HL-60 (cell line): ENCODE measurements around the gene TTYH3.
A peak's percentile ranks its signal among the peaks of the same experiment; 100 is the strongest.
"Not testable (repeated sequence)": the region's sequence is repeated elsewhere in the genome, so short reads cannot be mapped to it uniquely, and the experiment has no call there.

Experiments used
- DNase-seq, 2 experiments: peaks; one replicate each; pipeline ENCODE4 v3.0.0-alpha.2; 2010 to 2020; ENCODE audit warnings: low read depth in 1 of 2, low spot score in 1 of 2
- H3K27ac ChIP-seq: fragments of 250-450 bp; sonication (Bioruptor Pico); replicated peaks from 2 replicates; pipeline ENCODE4 v1.5.1; 2020; ENCODE audit warnings: mild to moderate bottlenecking, moderate library complexity
- H3K27me3 ChIP-seq: fragments of 250-450 bp; sonication (Bioruptor Pico); 2 replicates; pipeline ENCODE4 v1.5.1; 2021; ENCODE audit warnings: mild to moderate bottlenecking, moderate library complexity; ENCODE audit not compliant: insufficient read depth, poor library complexity, severe bottlenecking
- H3K4me3 ChIP-seq: replicated peaks from 2 replicates; pipeline ENCODE4 v1.5.1; 2011; ENCODE audit warnings: mild to moderate bottlenecking, control low read depth, low read length; ENCODE audit not compliant: insufficient read depth
- GABPA ChIP-seq: IDR thresholded peaks from 2 replicates; pipeline ENCODE4 v1.6.1; 2012; ENCODE audit warnings: low read depth
- POLR2AphosphoS5 ChIP-seq: IDR thresholded peaks from 2 replicates; pipeline ENCODE4 v1.6.1; 2012; ENCODE audit warnings: low read depth
- SPI1 ChIP-seq: IDR thresholded peaks from 2 replicates; pipeline ENCODE4 v1.6.1; 2012; ENCODE audit warnings: low read depth, mild to moderate bottlenecking, borderline replicate concordance
- TF ChIP-seq, protein P1 (sequence below): IDR thresholded peaks from 2 replicates; pipeline ENCODE4 v1.6.1; 2012; ENCODE audit warnings: low read depth; ENCODE audit not compliant: insufficient replicate concordance
- TF ChIP-seq, protein P2 (sequence below): IDR thresholded peaks from one replicate; pipeline ENCODE4 v1.5.1; 2011; ENCODE audit warnings: low read length, control low read depth, inconsistent platforms; ENCODE audit not compliant: insufficient read depth

Gene TTYH3

DNA sequence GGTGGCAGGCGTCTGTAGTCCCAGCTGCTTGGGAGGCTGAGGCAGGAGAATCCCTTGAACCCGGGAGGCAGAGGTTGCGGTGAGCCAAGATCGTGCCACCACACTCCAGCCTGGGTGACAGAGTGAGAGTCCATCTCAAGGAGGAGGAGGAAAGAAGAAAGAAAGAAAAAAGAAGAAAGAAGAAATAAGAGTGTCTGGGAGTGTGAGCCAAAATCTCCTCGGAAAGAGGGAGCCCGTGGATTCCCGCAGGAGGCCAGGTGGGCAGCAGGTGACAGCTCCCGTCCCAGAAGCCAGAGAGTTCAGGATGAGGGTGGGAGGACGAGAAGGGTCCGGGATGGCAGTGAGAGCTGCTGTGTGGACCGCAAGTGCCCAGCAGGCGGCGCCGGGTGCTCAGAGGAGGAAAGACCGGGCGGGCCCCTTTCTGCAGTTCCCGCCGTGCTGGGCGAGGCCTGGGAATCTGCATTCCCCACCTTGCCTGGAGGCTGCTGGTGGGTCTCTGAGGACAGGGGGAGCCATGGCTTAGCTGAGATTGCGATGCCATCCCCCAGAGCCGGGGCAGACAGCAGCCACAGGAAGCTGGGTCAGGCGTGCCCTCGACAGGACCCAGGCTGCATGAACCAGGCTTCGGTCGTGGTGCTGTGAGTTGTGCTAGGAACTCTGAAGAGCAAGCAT lies 39.1 kb downstream of the TTYH3 start:
- Histone ChIP-seq H3K27ac (no peak overlapping the region), H3K4me3 (no peak overlapping the region), H3K27me3 (no peaks in the 10 kb centered on the region)
- DNase-seq = peak; percentile 36 to 65
- TF ChIP-seq GABPA (no peak), POLR2AphosphoS5 (no peak), SPI1 (no peak)
- TF ChIP-seq, protein P1, sequence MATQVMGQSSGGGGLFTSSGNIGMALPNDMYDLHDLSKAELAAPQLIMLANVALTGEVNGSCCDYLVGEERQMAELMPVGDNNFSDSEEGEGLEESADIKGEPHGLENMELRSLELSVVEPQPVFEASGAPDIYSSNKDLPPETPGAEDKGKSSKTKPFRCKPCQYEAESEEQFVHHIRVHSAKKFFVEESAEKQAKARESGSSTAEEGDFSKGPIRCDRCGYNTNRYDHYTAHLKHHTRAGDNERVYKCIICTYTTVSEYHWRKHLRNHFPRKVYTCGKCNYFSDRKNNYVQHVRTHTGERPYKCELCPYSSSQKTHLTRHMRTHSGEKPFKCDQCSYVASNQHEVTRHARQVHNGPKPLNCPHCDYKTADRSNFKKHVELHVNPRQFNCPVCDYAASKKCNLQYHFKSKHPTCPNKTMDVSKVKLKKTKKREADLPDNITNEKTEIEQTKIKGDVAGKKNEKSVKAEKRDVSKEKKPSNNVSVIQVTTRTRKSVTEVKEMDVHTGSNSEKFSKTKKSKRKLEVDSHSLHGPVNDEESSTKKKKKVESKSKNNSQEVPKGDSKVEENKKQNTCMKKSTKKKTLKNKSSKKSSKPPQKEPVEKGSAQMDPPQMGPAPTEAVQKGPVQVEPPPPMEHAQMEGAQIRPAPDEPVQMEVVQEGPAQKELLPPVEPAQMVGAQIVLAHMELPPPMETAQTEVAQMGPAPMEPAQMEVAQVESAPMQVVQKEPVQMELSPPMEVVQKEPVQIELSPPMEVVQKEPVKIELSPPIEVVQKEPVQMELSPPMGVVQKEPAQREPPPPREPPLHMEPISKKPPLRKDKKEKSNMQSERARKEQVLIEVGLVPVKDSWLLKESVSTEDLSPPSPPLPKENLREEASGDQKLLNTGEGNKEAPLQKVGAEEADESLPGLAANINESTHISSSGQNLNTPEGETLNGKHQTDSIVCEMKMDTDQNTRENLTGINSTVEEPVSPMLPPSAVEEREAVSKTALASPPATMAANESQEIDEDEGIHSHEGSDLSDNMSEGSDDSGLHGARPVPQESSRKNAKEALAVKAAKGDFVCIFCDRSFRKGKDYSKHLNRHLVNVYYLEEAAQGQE = no peak
- TF ChIP-seq, protein P2, sequence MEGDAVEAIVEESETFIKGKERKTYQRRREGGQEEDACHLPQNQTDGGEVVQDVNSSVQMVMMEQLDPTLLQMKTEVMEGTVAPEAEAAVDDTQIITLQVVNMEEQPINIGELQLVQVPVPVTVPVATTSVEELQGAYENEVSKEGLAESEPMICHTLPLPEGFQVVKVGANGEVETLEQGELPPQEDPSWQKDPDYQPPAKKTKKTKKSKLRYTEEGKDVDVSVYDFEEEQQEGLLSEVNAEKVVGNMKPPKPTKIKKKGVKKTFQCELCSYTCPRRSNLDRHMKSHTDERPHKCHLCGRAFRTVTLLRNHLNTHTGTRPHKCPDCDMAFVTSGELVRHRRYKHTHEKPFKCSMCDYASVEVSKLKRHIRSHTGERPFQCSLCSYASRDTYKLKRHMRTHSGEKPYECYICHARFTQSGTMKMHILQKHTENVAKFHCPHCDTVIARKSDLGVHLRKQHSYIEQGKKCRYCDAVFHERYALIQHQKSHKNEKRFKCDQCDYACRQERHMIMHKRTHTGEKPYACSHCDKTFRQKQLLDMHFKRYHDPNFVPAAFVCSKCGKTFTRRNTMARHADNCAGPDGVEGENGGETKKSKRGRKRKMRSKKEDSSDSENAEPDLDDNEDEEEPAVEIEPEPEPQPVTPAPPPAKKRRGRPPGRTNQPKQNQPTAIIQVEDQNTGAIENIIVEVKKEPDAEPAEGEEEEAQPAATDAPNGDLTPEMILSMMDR = peak; percentile 78

DNA sequence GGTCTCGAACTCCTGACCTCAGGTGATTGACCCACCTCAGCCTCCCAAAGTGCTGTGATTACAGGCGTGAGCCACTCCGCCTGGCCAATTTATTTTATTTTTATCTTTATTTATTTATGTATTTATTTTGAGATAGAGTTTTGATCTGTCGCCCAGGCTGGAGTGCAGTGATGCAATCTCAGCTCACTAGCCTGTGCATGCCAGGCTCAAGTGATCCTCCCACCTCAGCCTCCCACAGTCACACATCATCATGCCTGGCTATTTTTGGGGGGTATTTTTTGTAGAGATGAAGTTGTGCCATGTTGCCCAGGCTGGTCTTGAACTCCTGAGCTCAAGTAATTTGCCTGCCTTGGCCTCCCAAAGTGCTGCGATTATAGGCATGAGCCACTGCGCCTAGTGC lies 41.4 kb downstream of the TTYH3 start:
- not testable (repeated sequence) for H3K4me3 ChIP-seq, H3K27ac ChIP-seq, DNase-seq, H3K27me3 ChIP-seq

DNA sequence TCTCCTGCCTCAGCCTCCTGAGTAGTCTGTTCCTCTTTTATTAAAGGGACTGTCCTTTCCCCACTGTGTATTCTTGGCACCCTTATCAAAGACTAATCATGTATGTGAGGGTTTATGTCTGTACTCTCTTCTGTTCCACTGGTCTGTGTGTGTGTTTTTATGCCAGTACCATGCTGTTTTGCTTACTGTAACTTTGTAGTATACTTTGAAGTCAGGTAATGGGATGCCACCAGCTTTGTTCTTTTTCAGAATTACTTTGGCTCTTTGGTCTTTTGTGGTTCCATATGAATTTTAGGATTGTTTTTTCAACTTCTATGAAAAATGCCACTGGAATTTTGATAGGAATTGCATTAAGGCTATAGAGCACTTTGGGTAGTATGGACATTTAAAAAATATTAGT lies 42.1 kb downstream of the TTYH3 start:
- H3K27me3 ChIP-seq = no peaks in the 10 kb centered on the region
- TF ChIP-seq GABPA = no peak
- TF ChIP-seq, protein P2 = no peak
- TF ChIP-seq SPI1 = peak; percentile 23; the same call in 1 of the 2 replicates
- no peak overlapping the region for H3K27ac ChIP-seq
- no peak for DNase-seq
- H3K4me3 ChIP-seq = no peak overlapping the region

DNA sequence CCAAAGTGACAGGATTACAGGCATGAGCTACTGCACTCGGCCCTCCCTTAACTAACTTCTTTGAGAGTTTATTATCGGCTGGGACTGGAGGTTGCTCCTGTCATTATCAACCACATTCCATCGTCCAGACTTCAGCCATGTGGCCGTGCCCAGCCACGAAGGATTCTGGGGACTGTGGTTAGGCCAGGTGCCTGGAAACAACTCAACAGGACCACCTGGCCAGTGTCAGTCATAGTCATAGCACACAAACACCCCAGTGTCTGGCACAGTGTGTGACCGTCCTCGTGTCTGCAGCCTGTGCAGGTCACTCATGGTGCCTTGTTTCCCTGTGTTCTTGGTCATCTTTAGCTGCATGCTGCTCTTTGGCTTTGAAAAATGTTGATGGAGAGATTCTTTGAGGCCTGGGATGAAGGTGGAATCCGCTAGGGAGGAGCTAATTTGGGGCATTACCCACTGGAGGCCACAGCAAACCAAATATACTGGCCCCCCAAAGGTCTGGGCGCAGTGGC lies 43.5 kb downstream of the TTYH3 start:
- Histone ChIP-seq H3K27ac (no peak overlapping the region), H3K27me3 (no peaks in the 10 kb centered on the region), H3K4me3 (no peak overlapping the region)
- TF ChIP-seq POLR2AphosphoS5 (no peak), GABPA (no peak), SPI1 (no peak)
- TF ChIP-seq, protein P1 = no peak
- TF ChIP-seq, protein P2 = no peak
- DNase-seq = no peak

DNA sequence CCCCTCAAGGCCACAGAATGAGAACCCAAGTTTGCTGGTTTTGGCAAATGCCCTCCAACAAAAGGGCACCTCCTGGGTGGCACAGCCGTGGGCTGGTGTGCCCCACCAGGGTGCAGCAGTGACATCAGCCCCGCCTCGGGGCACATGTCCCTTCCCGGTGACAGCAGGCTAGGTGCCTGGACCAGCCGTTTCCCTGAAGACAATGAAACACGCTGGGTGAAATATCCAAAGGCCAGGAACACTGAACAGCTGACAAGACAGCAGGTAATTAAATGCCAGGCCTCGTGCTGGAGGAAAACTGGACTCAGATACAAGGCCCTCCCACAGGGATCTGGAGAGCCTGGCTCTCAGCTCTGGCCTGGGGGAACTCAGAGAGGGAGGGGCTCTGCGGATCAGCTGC lies 44.8 kb downstream of the TTYH3 start:
- H3K4me3 ChIP-seq, H3K27me3 ChIP-seq, H3K27ac ChIP-seq, DNase-seq: not testable (repeated sequence)

DNA sequence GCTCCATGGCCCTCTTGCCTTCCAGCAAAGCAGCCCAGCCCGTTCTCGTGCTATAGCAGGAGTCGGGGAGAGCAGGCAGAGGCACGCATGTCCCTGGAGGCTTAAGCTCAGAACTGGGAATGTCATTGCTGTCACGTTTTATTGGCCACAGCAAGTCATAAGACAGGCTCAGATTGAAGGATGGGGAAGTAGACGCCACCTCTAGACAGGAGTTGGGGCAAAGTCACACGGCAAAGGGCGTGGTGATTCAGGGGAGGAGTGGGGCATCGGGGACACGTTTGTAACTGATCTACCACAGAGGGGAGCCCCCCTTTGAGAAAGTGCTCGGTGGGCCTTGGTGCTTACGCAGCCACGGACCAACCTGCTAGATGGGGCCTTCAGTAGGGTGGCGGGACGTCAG lies 46.7 kb downstream of the TTYH3 start:
- not testable (repeated sequence) for H3K27me3 ChIP-seq, DNase-seq, H3K4me3 ChIP-seq, H3K27ac ChIP-seq
